ENCODE measurements around the gene PPP2R5D.

The PPP2R5D gene

GRCh38 chr6:42963179-42963854 lies 21.1 kb upstream of the PPP2R5D start:
- no peak for DNase-seq (ENCODE audit: low read depth in 1 of 2, low spot score in 1 of 2)

GRCh38 chr6:42963855-42964605 lies 20.3 kb upstream of the PPP2R5D start:
- DNase-seq (ENCODE audit: low read depth in 1 of 2, low spot score in 1 of 2) = no peak

- no peak for DNase-seq (ENCODE audit: low read depth in 1 of 2, low spot score in 1 of 2)
Observed at GRCh38 chr6:42966571-42966970, 17.8 kb upstream of the PPP2R5D start.

- no peak for DNase-seq (ENCODE audit: low read depth in 1 of 2, low spot score in 1 of 2)
Observed at GRCh38 chr6:42967228-42967627, 17.1 kb upstream of the PPP2R5D start.

- DNase-seq (ENCODE audit: low read depth in 1 of 2, low spot score in 1 of 2) = no peak
Observed at GRCh38 chr6:42968126-42968701, 16.2 kb upstream of the PPP2R5D start.

GRCh38 chr6:42968783-42969182 lies 15.6 kb upstream of the PPP2R5D start:
- DNase-seq (ENCODE audit: low read depth in 1 of 2, low spot score in 1 of 2) = no peak

- DNase-seq (ENCODE audit: low read depth in 1 of 2, low spot score in 1 of 2) = no peak
Observed at GRCh38 chr6:42969431-42969830, 14.9 kb upstream of the PPP2R5D start.

- no peak for DNase-seq (ENCODE audit: low read depth in 1 of 2, low spot score in 1 of 2)
Observed at GRCh38 chr6:42969934-42970333, 14.4 kb upstream of the PPP2R5D start.

- DNase-seq (ENCODE audit: low read depth in 1 of 2, low spot score in 1 of 2) = no peak
Observed at GRCh38 chr6:42970871-42971612, 13.3 kb upstream of the PPP2R5D start.

- no peak for DNase-seq (ENCODE audit: low read depth in 1 of 2, low spot score in 1 of 2)
Observed at GRCh38 chr6:42971746-42972327, 12.5 kb upstream of the PPP2R5D start.

- DNase-seq (ENCODE audit: low read depth in 1 of 2, low spot score in 1 of 2) = no peak
Observed at GRCh38 chr6:42973926-42974325, 10.4 kb upstream of the PPP2R5D start.

- no peak for DNase-seq (ENCODE audit: low read depth in 1 of 2, low spot score in 1 of 2)
Observed at GRCh38 chr6:42974919-42975505, 9.4 kb upstream of the PPP2R5D start.

GRCh38 chr6:42978487-42978838 lies 5.9 kb upstream of the PPP2R5D start:
- DNase-seq (ENCODE audit: low read depth in 1 of 2, low spot score in 1 of 2) = no peak

- DNase-seq (ENCODE audit: low read depth in 1 of 2, low spot score in 1 of 2) = peak; percentile 80 to 91
Observed at GRCh38 chr6:42978839-42979522, 5.4 kb upstream of the PPP2R5D start, which contains the start of gene PEX6. Gene PEX6 (minus strand): TSS chr6:42979181. CDS start chr6:42979150, 31 bp downstream.

- no peak for DNase-seq (ENCODE audit: low read depth in 1 of 2, low spot score in 1 of 2)
Observed at GRCh38 chr6:42979523-42980177, 4.7 kb upstream of the PPP2R5D start.

GRCh38 chr6:42981836-42982235 lies 2.5 kb upstream of the PPP2R5D start:
- no peak for DNase-seq (ENCODE audit: low read depth in 1 of 2, low spot score in 1 of 2)

- no peak for DNase-seq (ENCODE audit: low read depth in 1 of 2, low spot score in 1 of 2)
Observed at GRCh38 chr6:42984924-42985475, 630 bp downstream of the PPP2R5D start.

- DNase-seq (ENCODE audit: low read depth in 1 of 2, low spot score in 1 of 2) = no peak
Observed at GRCh38 chr6:42987533-42988451, 3.4 kb downstream of the PPP2R5D start.

Data from activated T-helper 1 cell treated with anti-CD3 and anti-CD28 coated beads, Interleukin-2, amount 50 U/mL, for 16 hours (primary cell).